Cortex of kidney (tissue), 1 donor: ENCODE data around the gene LMX1A.

Source experiments
- DNase-seq: peaks from one replicate; lab custom pipeline; 2025; lab: John Stamatoyannopoulos, UW

The LMX1A gene

GRCh38 chr1:165222580-165222979, 133.9 kb downstream of the LMX1A start:
- DNase-seq = no peak

- DNase-seq = no peak
Measured at GRCh38 chr1:165218731-165219130, 137.8 kb downstream of the LMX1A start.

- DNase-seq = no peak
Measured at GRCh38 chr1:165217958-165218357, 138.6 kb downstream of the LMX1A start.

GRCh38 chr1:165216254-165216653, 140.3 kb downstream of the LMX1A start:
- DNase-seq = no peak

- no peak for DNase-seq
Measured at GRCh38 chr1:165215676-165216075, 140.8 kb downstream of the LMX1A start.

GRCh38 chr1:165212229-165212628, 144.3 kb downstream of the LMX1A start:
- DNase-seq = no peak

- no peak for DNase-seq
Measured at GRCh38 chr1:165207853-165208515, 148.5 kb downstream of the LMX1A start.

GRCh38 chr1:165205145-165205544, 151.4 kb downstream of the LMX1A start:
- DNase-seq = no peak

GRCh38 chr1:165204548-165204947, 152.0 kb downstream of the LMX1A start:
- no peak for DNase-seq

- no peak for DNase-seq
Measured at GRCh38 chr1:165191087-165191486, 165.4 kb downstream of the LMX1A start.

GRCh38 chr1:165189913-165190312, 166.6 kb downstream of the LMX1A start:
- no peak for DNase-seq

GRCh38 chr1:165189011-165189410, 167.5 kb downstream of the LMX1A start:
- no peak for DNase-seq

- DNase-seq = no peak
Measured at GRCh38 chr1:165187031-165188009, 169.2 kb downstream of the LMX1A start.

- DNase-seq = no peak
Measured at GRCh38 chr1:165185161-165185889, 171.2 kb downstream of the LMX1A start.

GRCh38 chr1:165182975-165183374, 173.5 kb downstream of the LMX1A start:
- no peak for DNase-seq

- DNase-seq = no peak
Measured at GRCh38 chr1:165179306-165179705, 177.2 kb downstream of the LMX1A start.

GRCh38 chr1:165174491-165174890, 182.0 kb downstream of the LMX1A start:
- no peak for DNase-seq

GRCh38 chr1:165173818-165174217, 182.7 kb downstream of the LMX1A start:
- DNase-seq = no peak

GRCh38 chr1:165173409-165173808, 183.1 kb downstream of the LMX1A start:
- no peak for DNase-seq

GRCh38 chr1:165172666-165173065, 183.8 kb downstream of the LMX1A start:
- no peak for DNase-seq

- no peak for DNase-seq
Measured at GRCh38 chr1:165169729-165170128, 186.8 kb downstream of the LMX1A start.

- no peak for DNase-seq
Measured at GRCh38 chr1:165169028-165169427, 187.5 kb downstream of the LMX1A start.
